Breast epithelium (tissue), 3 donors: ENCODE data around the gene BCL2L1.

Experiments used
- CTCF ChIP-seq, 3 donors: fragments of 450-650 bp; IDR thresholded peaks; one replicate each; pipeline ENCODE4 v1.5.1; 2016 to 2017; ENCODE audit warnings: antibody characterized with exemption in 3 of 3, mild to moderate bottlenecking in 3 of 3, moderate library complexity in 3 of 3
- POLR2AphosphoS5 ChIP-seq, 3 donors: sonication (generic); formaldehyde crosslinking; IDR thresholded peaks; one replicate each; pipeline ENCODE4 v1.6.1; 2017; ENCODE audit warnings: antibody characterized with exemption in 3 of 3

GRCh38 chr20:31707258-31707615 is 15.4 kb downstream of the BCL2L1 start:
- TF ChIP-seq CTCF (IDR thresholded peaks at IDR 0.05) (no peak), POLR2AphosphoS5 (IDR thresholded peaks at IDR 0.05) (no peak)
